Mesendoderm (in vitro differentiated cells): ENCODE results near the gene RGS10. TPM values are rescaled to one million over a fixed set of nuclear protein-coding genes. Genes with fewer than 3 reads are reported as not detected.
A peak's percentile ranks its signal among the peaks of the same experiment; 100 is the strongest.

Source experiments
- DNase-seq: peaks from one replicate; pipeline ENCODE4 v3.0.0; 2013
- H2AK5ac ChIP-seq: 2 replicates; pipeline ENCODE4 v1.6.1; 2013; ENCODE audit warnings: low read length, inconsistent platforms
- H2BK120ac ChIP-seq: 2 replicates; pipeline ENCODE4 v1.6.1; 2013; ENCODE audit warnings: low read depth, mild to moderate bottlenecking, low read length, moderate library complexity, mixed read lengths
- H2BK15ac ChIP-seq: replicated peaks from 2 replicates; pipeline ENCODE4 v1.6.1; 2013; ENCODE audit warnings: low read depth, mild to moderate bottlenecking, moderate library complexity
- H2BK5ac ChIP-seq: 2 replicates; pipeline ENCODE4 v1.6.1; 2013; ENCODE audit warnings: low read length, inconsistent platforms
- H3K18ac ChIP-seq: 2 replicates; pipeline ENCODE4 v1.6.1; 2013; ENCODE audit warnings: mild to moderate bottlenecking, low read length, mixed read lengths
- H3K23ac ChIP-seq: one replicate; pipeline ENCODE4 v1.6.1; 2013; ENCODE audit warnings: low read length
- H3K27ac ChIP-seq: 2 replicates; pipeline ENCODE4 v1.5.1; 2013; ENCODE audit warnings: low read depth, mild to moderate bottlenecking, inconsistent platforms, low read length, moderate library complexity
- H3K27me3 ChIP-seq: 2 replicates; pipeline ENCODE4 v1.6.1; 2013; ENCODE audit warnings: low read length, control low read depth, mild to moderate bottlenecking, inconsistent platforms; ENCODE audit not compliant: insufficient read depth, poor library complexity
- H3K36me3 ChIP-seq: 2 replicates; pipeline ENCODE4 v1.6.1; 2013; ENCODE audit warnings: low read length, inconsistent platforms; ENCODE audit not compliant: control insufficient read depth, insufficient read depth
- H3K4ac ChIP-seq: one replicate; pipeline ENCODE4 v1.6.1; 2013; ENCODE audit warnings: low read depth, mild to moderate bottlenecking, low read length, moderate library complexity
- H3K4me1 ChIP-seq: 2 replicates; pipeline ENCODE4 v1.6.1; 2013; ENCODE audit warnings: low read depth, low read length, inconsistent platforms; ENCODE audit not compliant: control insufficient read depth
- H3K4me2 ChIP-seq: 2 replicates; pipeline ENCODE4 v1.6.1; 2013; ENCODE audit warnings: low read length
- H3K4me3 ChIP-seq: 2 replicates; pipeline ENCODE4 v1.5.1; 2013; ENCODE audit warnings: mild to moderate bottlenecking, low read length
- H3K56ac ChIP-seq: one replicate; pipeline ENCODE4 v1.6.1; 2013; ENCODE audit warnings: low read length
- H3K79me1 ChIP-seq: 2 replicates; pipeline ENCODE4 v1.6.1; 2013; ENCODE audit warnings: low read length, inconsistent platforms
- H3K79me2 ChIP-seq: 2 replicates; pipeline ENCODE4 v1.6.1; 2013; ENCODE audit warnings: mild to moderate bottlenecking, low read length; ENCODE audit not compliant: control insufficient read depth, insufficient read depth
- H3K9ac ChIP-seq: 2 replicates; pipeline ENCODE4 v1.6.1; 2013; ENCODE audit warnings: low read length, inconsistent platforms
- H4K5ac ChIP-seq: one replicate; pipeline ENCODE4 v1.6.1; 2013; ENCODE audit warnings: low read length
- H4K8ac ChIP-seq: one replicate; pipeline ENCODE4 v1.6.1; 2013; ENCODE audit warnings: low read depth, mild to moderate bottlenecking, control low read depth, low read length, moderate library complexity
- WGBS: extraction: QIAGEN DNeasy Blood & Tissue Kit; methylation state at CpG from one replicate; pipeline ENCODE4 v1.1.7; 2013; ENCODE audit warnings: low lambda C conversion rate, missing lambda C conversion rate; ENCODE audit not compliant: insufficient coverage; ENCODE audit errors: extremely low coverage; 5-methylcytosine and 5-hydroxymethylcytosine counted together
- polyA plus RNA-seq, 2 experiments: library from polyadenylated mRNA; stranded (reverse); fragments of 200-250 nt; gene quantifications; one replicate each; pipeline ENCODE4 v1.2.3, GENCODE V29; 2013

RGS10 gene
- 10.5 TPM for polyA plus RNA-seq (2013, experiment 1 of 2)
- polyA plus RNA-seq (2013, experiment 2 of 2), result 10.2 TPM

GRCh38 chr10:119542357-119542987 is at the start of gene RGS10:
Gene RGS10 (minus strand): TSS chr10:119542719. CDS start chr10:119542638, 81 bp downstream.
- Histone ChIP-seq H3K4me1 (peaks cover 4% of the 10 kb centered on the region), H3K4ac (no peak within 1 kb of the TSS), H3K27ac (no peak within 1 kb of the TSS), H3K56ac (peak within 1 kb of the TSS; percentile 83), H3K79me1 (no peaks in the 10 kb centered on the region), H3K4me2 (peak within 1 kb of the TSS; percentile 80), H2BK120ac (no peak within 1 kb of the TSS), H3K27me3 (peaks cover 15% of the 10 kb centered on the region), H4K5ac (no peak within 1 kb of the TSS), H4K8ac (no peak within 1 kb of the TSS), H3K9ac (peak within 1 kb of the TSS; percentile 67), H3K4me3 (peak within 1 kb of the TSS; percentile 35), H3K18ac (peak within 1 kb of the TSS; percentile 52), H3K36me3 (no peaks in the 10 kb centered on the region), H2BK5ac (no peak within 1 kb of the TSS), H2AK5ac (no peak within 1 kb of the TSS), H2BK15ac (no peak within 1 kb of the TSS), H3K79me2 (no peaks in the 10 kb centered on the region), H3K23ac (peak within 1 kb of the TSS; percentile 100)
- peak; percentile 63 for DNase-seq
- WGBS, result no CpG with 5 or more reads among the region's 76 CpGs

GRCh38 chr10:119588071-119588470 is 45.6 kb upstream of the RGS10 start:
- no peak for DNase-seq
- no peak overlapping the region for H3K18ac ChIP-seq
- H3K9ac ChIP-seq, result no peak overlapping the region
- H3K36me3 ChIP-seq, result peaks cover 3% of the 10 kb centered on the region
- no peak overlapping the region for H3K4me3 ChIP-seq
- H3K79me2 ChIP-seq, result peaks cover 48% of the 10 kb centered on the region
- no peak overlapping the region for H2BK120ac ChIP-seq
- WGBS, result no CpG with 5 or more reads among the region's 4 CpGs
- H2AK5ac ChIP-seq, result no peak overlapping the region
- no peak overlapping the region for H2BK5ac ChIP-seq
- no peak overlapping the region for H3K4me2 ChIP-seq
- no peak overlapping the region for H3K56ac ChIP-seq
- H3K4me1 ChIP-seq, result no peaks in the 10 kb centered on the region
- no peak overlapping the region for H3K23ac ChIP-seq
- peaks cover 11% of the 10 kb centered on the region for H3K79me1 ChIP-seq
- H4K5ac ChIP-seq, result no peak overlapping the region
- H3K27ac ChIP-seq, result no peak overlapping the region
- H3K4ac ChIP-seq, result no peak overlapping the region
- no peak overlapping the region for H2BK15ac ChIP-seq
- H4K8ac ChIP-seq, result no peak overlapping the region
- H3K27me3 ChIP-seq, result no peaks in the 10 kb centered on the region

- no peak overlapping the region for H3K4me3 ChIP-seq
- no peak overlapping the region for H4K8ac ChIP-seq
- H3K79me1 ChIP-seq, result peaks cover 2% of the 10 kb centered on the region
- no CpG with 5 or more reads among the region's 3 CpGs for WGBS
- H3K4ac ChIP-seq, result no peak overlapping the region
- H4K5ac ChIP-seq, result no peak overlapping the region
- no peak overlapping the region for H3K23ac ChIP-seq
- H2BK120ac ChIP-seq, result no peak overlapping the region
- no peak overlapping the region for H2AK5ac ChIP-seq
- H3K4me2 ChIP-seq, result no peak overlapping the region
- H3K18ac ChIP-seq, result no peak overlapping the region
- H3K9ac ChIP-seq, result no peak overlapping the region
- no peak for DNase-seq
- H3K79me2 ChIP-seq, result peaks cover 2% of the 10 kb centered on the region
- no peak overlapping the region for H3K56ac ChIP-seq
- no peak overlapping the region for H3K27ac ChIP-seq
- H3K4me1 ChIP-seq, result no peaks in the 10 kb centered on the region
- no peaks in the 10 kb centered on the region for H3K27me3 ChIP-seq
- H3K36me3 ChIP-seq, result peaks cover 4% of the 10 kb centered on the region
- H2BK5ac ChIP-seq, result no peak overlapping the region
- H2BK15ac ChIP-seq, result no peak overlapping the region
Observed at GRCh38 chr10:119578355-119578754, 35.8 kb upstream of the RGS10 start.

- no peak overlapping the region for H3K4ac ChIP-seq
- H3K18ac ChIP-seq, result no peak overlapping the region
- H3K79me1 ChIP-seq, result no peaks in the 10 kb centered on the region
- no peak overlapping the region for H2BK15ac ChIP-seq
- H3K27me3 ChIP-seq, result no peaks in the 10 kb centered on the region
- H2AK5ac ChIP-seq, result no peak overlapping the region
- H2BK120ac ChIP-seq, result no peak overlapping the region
- no peaks in the 10 kb centered on the region for H3K4me1 ChIP-seq
- H3K4me2 ChIP-seq, result no peak overlapping the region
- H3K9ac ChIP-seq, result no peak overlapping the region
- no peaks in the 10 kb centered on the region for H3K79me2 ChIP-seq
- H2BK5ac ChIP-seq, result no peak overlapping the region
- H3K23ac ChIP-seq, result no peak overlapping the region
- peaks cover 4% of the 10 kb centered on the region for H3K36me3 ChIP-seq
- H3K56ac ChIP-seq, result no peak overlapping the region
- DNase-seq, result no peak
- no peak overlapping the region for H4K5ac ChIP-seq
- no peak overlapping the region for H3K27ac ChIP-seq
- no peak overlapping the region for H4K8ac ChIP-seq
- no peak overlapping the region for H3K4me3 ChIP-seq
Observed at GRCh38 chr10:119575991-119576390, 33.5 kb upstream of the RGS10 start.

DNA sequence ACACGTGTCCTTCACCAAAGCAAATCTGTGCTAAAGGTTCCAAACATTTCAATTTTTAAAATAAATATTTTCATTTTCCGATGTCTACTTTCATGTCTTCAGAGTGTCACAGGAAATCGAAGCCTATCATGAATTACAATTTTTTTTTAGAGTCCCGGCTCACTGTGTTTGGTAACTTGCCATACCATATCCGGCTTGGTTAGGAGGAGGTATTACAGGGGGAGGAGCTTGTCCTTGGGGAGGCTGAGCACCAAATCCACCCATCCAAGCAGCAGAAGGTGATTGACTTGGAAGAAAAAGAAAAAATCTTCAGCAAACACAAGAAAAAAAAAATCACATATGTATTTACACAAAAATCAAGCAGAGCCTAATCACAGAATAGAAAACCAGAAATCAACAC is 33.0 kb upstream of the RGS10 start:
- Histone ChIP-seq H3K79me2 (no peaks in the 10 kb centered on the region), H3K36me3 (peaks cover 4% of the 10 kb centered on the region), H3K56ac (no peak overlapping the region), H3K27me3 (no peaks in the 10 kb centered on the region), H2BK120ac (no peak overlapping the region), H3K18ac (no peak overlapping the region), H3K27ac (no peak overlapping the region), H3K9ac (no peak overlapping the region), H3K4ac (no peak overlapping the region), H2AK5ac (no peak overlapping the region), H3K4me2 (no peak overlapping the region), H4K8ac (no peak overlapping the region), H3K4me1 (no peaks in the 10 kb centered on the region), H3K4me3 (no peak overlapping the region), H2BK5ac (no peak overlapping the region), H3K23ac (no peak overlapping the region), H3K79me1 (no peaks in the 10 kb centered on the region), H4K5ac (no peak overlapping the region), H2BK15ac (no peak overlapping the region)
- DNase-seq, result no peak
- WGBS, result no CpG with 5 or more reads among the region's 5 CpGs

GRCh38 chr10:119567978-119568377 is 25.5 kb upstream of the RGS10 start:
- H3K23ac ChIP-seq, result no peak overlapping the region
- H3K4me2 ChIP-seq, result no peak overlapping the region
- H2BK15ac ChIP-seq, result no peak overlapping the region
- no peak overlapping the region for H4K8ac ChIP-seq
- H3K56ac ChIP-seq, result no peak overlapping the region
- no peak overlapping the region for H3K9ac ChIP-seq
- H3K27me3 ChIP-seq, result no peaks in the 10 kb centered on the region
- no CpG with 5 or more reads among the region's 8 CpGs for WGBS
- H3K36me3 ChIP-seq, result no peaks in the 10 kb centered on the region
- DNase-seq, result no peak
- H3K4me3 ChIP-seq, result no peak overlapping the region
- H4K5ac ChIP-seq, result no peak overlapping the region
- no peak overlapping the region for H3K18ac ChIP-seq
- no peaks in the 10 kb centered on the region for H3K79me1 ChIP-seq
- H2BK120ac ChIP-seq, result no peak overlapping the region
- H2BK5ac ChIP-seq, result no peak overlapping the region
- no peaks in the 10 kb centered on the region for H3K4me1 ChIP-seq
- H2AK5ac ChIP-seq, result no peak overlapping the region
- H3K27ac ChIP-seq, result no peak overlapping the region
- H3K79me2 ChIP-seq, result no peaks in the 10 kb centered on the region
- H3K4ac ChIP-seq, result no peak overlapping the region
